A549 (cell line): ENCODE data around the gene PCED1B.

ENCODE experiments used
- CTCF ChIP-seq: fragments of >200 bp; sonication (Bioruptor Twin); formaldehyde crosslinking; IDR thresholded peaks from 3 replicates; pipeline ENCODE4 v1.5.1; 2016
- EP300 ChIP-seq, 2 experiments: fragments of >200 bp; sonication (Bioruptor Twin); formaldehyde crosslinking; IDR thresholded peaks; 2 replicates in 1 of 2; 3 replicates in 1 of 2; pipeline ENCODE4 v1.6.1; 2016 to 2017
- HEYL ChIP-seq: fragments of 250-450 bp; sonication (Bioruptor Pico); IDR thresholded peaks from 2 replicates; pipeline ENCODE4 v1.8.0; 2021; ENCODE audit warnings: mild to moderate bottlenecking, moderate library complexity
- JUN ChIP-seq, 2 experiments: fragments of >200 bp; sonication (Bioruptor Twin); formaldehyde crosslinking; IDR thresholded peaks; 2 replicates in 1 of 2; 3 replicates in 1 of 2; pipeline ENCODE4 v1.6.1; 2016 to 2017
- JUNB ChIP-seq: fragments of >200 bp; sonication (Bioruptor Twin); formaldehyde crosslinking; IDR thresholded peaks from 2 replicates; pipeline ENCODE4 v1.6.1; 2016
- MAX ChIP-seq: IDR thresholded peaks from 2 replicates; pipeline ENCODE4 v1.6.1; 2012
- MAZ ChIP-seq: fragments of 150-350 bp; IDR thresholded peaks from 2 replicates; pipeline ENCODE4 v1.6.1; 2014; ENCODE audit warnings: antibody characterized with exemption, low read depth, low read length, borderline replicate concordance
- NFE2L2 ChIP-seq: fragments of 150-350 bp; conservative IDR thresholded peaks from 2 replicates; pipeline ENCODE4 v1.6.1; 2014; ENCODE audit warnings: low read length
- POLR2A ChIP-seq: IDR thresholded peaks from 2 replicates; pipeline ENCODE4 v1.6.1; 2012; ENCODE audit warnings: mild to moderate bottlenecking, low read length
- RAD21 ChIP-seq, 2 experiments: fragments of >200 bp in 1 of 2; sonication (Bioruptor Twin) in 1 of 2; formaldehyde crosslinking in 1 of 2; IDR thresholded peaks in 1 of 2; conservative IDR thresholded peaks in 1 of 2; 2 replicates in 1 of 2; 3 replicates in 1 of 2; pipeline ENCODE4 v1.6.1; 2012 to 2018; ENCODE audit warnings: inconsistent platforms in 1 of 2
- REST ChIP-seq: fragments of 200-600 bp; sonication (generic); IDR thresholded peaks from 2 replicates; pipeline ENCODE4 v1.6.1; 2016; ENCODE audit warnings: antibody characterized with exemption, mild to moderate bottlenecking, moderate library complexity
- RNF2 ChIP-seq: fragments of 200-600 bp; sonication (generic); IDR thresholded peaks from 2 replicates; pipeline ENCODE4 v1.6.1; 2016; ENCODE audit warnings: low read depth, mild to moderate bottlenecking, antibody characterized with exemption, moderate library complexity, borderline replicate concordance
- USF2 ChIP-seq: fragments of 450-650 bp; IDR thresholded peaks from 2 replicates; pipeline ENCODE4 v1.6.1; 2014; ENCODE audit warnings: antibody characterized with exemption

- TF ChIP-seq MAZ (no peak), RAD21 (conservative IDR thresholded peaks at IDR 0.05 in 1 of 2, IDR thresholded peaks at IDR 0.05 in 1 of 2) (no peak), CTCF (no peak), REST (no peak), HEYL (CRISPR knock-in tag) (no peak), POLR2A (no peak), MAX (no peak), RNF2 (no peak), JUNB (no peak), NFE2L2 (no peak), USF2 (no peak), EP300 (IDR thresholded peaks at IDR 0.05) (no peak), JUN (IDR thresholded peaks at IDR 0.05) (no peak)
These were observed 112.6 kb downstream of the PCED1B start for GRCh38 chr12:47192051-47192450.
